Ammon's horn (tissue), 1 donor: Measurements from ENCODE around the gene MEGF8.
A peak's percentile ranks its signal among the peaks of the same experiment; 100 is the strongest.

Experiments used
- DNase-seq: peaks from one replicate; pipeline ENCODE4 v3.0.0-alpha.2; 2016; ENCODE audit warnings: low spot score

MEGF8 gene, protein sequence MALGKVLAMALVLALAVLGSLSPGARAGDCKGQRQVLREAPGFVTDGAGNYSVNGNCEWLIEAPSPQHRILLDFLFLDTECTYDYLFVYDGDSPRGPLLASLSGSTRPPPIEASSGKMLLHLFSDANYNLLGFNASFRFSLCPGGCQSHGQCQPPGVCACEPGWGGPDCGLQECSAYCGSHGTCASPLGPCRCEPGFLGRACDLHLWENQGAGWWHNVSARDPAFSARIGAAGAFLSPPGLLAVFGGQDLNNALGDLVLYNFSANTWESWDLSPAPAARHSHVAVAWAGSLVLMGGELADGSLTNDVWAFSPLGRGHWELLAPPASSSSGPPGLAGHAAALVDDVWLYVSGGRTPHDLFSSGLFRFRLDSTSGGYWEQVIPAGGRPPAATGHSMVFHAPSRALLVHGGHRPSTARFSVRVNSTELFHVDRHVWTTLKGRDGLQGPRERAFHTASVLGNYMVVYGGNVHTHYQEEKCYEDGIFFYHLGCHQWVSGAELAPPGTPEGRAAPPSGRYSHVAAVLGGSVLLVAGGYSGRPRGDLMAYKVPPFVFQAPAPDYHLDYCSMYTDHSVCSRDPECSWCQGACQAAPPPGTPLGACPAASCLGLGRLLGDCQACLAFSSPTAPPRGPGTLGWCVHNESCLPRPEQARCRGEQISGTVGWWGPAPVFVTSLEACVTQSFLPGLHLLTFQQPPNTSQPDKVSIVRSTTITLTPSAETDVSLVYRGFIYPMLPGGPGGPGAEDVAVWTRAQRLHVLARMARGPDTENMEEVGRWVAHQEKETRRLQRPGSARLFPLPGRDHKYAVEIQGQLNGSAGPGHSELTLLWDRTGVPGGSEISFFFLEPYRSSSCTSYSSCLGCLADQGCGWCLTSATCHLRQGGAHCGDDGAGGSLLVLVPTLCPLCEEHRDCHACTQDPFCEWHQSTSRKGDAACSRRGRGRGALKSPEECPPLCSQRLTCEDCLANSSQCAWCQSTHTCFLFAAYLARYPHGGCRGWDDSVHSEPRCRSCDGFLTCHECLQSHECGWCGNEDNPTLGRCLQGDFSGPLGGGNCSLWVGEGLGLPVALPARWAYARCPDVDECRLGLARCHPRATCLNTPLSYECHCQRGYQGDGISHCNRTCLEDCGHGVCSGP (N-terminal part only)

DNA sequence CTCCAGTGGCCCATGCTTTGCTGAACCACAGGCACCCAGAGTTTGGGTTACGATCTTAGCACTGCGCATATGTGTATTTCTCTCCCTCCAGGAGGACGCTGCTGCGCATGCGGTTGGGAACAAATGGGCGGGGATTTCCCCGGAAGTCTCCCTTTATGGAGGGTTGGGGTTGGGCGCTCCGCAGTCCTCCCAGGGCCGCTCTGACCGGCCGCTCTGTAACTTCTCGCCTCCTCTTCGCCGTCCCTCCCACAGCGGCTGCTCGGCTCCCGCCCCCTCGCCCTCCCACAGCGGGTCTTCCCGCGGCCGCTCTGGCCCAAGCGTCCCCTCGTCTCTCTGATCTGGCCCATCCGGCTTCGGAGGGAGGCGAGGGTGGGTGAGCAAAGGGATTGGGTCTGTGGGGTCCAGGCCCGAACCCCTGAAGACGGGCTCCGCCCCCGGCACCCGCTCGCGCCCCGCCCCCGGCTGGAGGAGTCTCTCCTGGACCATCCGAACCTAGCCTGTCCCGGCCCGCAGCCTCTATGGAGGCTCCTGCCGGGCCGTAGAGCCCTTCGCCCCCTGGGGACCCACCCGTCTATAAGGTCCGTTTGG lies at the start of gene MEGF8:
TSS of gene MEGF8 (plus strand) at position 328 of the 588 bp plus-strand sequence. CDS start 609 bp downstream, outside the sequence.
- DNase-seq: peak; percentile 98

DNA sequence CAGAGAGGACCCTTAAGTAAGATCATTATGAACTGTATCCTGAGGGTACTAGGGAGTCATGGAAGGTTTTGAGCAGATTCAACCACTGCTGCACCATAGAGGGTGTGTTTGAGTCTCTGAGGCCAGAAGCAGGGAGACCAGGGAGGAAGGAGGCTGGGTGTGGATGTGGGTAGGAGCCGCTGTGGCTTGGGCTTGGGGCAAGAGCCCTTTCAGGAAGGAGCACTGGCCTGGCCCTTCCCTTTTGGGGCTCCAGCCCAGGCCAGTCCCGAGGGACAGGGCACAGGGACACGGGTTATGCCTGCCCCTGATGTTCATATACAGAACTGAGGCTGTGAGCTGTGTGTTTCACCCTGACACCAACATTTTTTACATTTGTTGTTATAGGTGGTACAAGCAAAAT lies 49.2 kb upstream of the MEGF8 start:
- DNase-seq: peak; percentile 1

DNA sequence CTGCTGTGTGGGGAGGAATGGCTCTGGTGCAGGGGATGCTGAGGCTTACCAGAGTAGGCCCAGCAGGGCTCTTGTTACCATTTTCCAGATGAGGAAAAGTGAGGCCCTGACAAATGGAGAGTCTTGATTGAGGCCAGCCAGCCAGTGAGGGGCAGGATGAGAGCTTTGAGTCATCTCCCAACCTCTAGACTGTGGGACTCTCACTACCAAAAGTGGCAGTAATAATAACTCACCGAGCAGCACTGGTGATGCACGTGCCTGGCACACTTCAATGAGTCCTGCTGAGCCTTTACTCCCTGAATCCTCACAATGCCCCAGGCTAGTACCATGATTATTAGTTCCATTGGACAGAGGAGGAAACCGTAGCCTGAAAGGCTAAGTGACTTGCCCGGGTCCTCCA lies 48.6 kb upstream of the MEGF8 start:
- DNase-seq: peak; percentile 0

DNA sequence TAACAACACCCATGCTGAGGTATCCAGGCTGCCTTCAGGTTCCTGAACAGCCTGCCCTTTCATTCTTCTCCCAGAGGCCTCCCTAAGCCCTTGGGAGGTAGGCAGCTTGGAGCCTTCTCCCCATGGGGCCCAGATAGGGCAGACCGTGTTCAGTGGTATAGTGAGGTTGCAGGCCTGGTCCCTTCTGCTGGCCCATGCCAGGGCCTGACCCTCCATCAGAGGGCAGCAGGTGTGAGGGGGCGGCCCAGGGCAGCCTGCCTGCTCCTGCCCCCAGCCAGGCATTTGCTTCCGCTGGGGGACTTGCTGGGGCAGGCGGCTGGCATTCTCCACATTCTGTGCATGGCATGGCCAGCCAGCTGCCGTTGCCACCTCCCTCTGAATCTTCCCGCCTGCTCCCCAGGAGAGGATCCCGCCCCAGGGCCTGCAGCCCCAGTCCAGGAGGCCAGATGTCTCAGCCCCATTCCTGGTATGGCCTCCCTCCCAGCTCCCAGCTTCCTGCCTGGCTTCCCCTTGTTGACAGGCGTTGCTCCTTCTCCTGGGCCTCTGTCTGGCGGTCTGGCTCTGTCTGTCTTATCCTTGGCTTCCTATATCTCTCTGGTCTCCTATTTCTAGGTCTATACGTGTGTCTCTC lies 47.5 kb upstream of the MEGF8 start:
- DNase-seq: peak; percentile 10

DNA sequence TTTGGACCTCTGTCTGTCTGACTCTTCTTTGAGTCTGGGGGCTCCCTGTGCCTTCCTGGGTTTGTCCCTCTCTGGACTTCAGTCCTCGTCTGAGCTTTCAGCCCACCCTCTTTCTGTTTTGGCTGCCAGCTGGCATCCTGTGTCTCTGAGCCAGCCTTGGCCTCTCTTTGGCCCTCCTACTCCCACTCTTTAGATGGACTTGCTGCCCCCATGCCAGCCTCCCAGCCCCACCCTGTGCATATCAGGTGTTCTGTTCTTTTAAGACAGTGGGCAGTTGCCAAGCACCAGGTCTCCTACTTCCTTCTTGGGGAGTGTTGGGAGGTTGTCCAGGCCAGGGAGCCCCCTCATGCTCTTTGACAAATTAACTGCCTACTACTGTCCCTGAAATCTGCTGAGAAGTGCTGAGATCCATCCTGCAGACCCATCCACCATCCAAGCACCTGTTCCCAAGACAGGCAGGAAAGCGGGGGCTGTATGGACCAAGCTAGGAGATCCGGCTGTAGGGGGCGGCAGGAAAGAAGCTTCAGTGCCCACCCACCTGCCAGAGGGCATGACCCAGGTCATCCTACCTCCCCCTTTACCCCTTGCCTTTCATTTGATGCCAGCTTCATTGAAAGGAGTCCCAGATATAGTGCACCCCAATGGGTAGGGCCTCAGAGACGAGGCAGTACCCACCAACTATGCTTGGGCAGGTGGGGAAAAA lies 46.8 kb upstream of the MEGF8 start:
- DNase-seq: peak; percentile 7

DNA sequence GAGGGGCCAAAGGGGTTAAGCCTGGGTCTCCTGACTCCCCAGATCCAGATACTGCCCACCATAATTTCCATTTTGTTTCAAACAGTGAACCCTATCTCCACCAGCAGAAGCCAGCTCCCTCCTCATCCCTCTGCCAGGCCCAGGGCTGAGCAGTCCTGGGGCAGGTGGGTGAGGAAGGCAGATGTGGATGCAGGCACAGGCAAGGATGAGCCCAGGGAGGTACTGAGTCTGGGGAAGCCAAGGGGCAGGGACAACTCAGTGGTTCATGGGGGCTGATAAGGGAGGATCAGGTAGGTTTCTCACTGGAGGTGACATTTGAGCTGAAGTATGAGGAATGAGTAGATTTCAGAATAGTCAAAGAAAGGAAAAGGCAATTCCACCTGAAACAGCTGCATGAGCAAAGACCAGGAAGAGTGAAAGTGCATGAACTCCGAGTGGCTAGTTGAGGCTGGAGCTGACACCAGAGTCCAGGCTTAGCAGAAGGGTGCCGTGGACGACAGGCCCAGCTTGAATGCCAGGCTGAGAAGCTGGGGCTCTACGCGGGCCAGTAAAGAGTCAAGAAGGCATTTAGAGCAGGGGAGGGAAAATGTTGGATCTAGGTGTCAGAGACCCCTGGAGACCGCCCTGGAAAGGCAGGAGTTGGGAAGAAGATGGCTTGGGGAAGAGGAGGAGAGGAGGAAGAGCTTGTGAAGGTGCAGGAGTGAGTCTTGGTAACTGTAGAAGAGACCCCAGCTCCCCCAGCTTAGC lies 46.1 kb upstream of the MEGF8 start:
- DNase-seq: no peak

DNA sequence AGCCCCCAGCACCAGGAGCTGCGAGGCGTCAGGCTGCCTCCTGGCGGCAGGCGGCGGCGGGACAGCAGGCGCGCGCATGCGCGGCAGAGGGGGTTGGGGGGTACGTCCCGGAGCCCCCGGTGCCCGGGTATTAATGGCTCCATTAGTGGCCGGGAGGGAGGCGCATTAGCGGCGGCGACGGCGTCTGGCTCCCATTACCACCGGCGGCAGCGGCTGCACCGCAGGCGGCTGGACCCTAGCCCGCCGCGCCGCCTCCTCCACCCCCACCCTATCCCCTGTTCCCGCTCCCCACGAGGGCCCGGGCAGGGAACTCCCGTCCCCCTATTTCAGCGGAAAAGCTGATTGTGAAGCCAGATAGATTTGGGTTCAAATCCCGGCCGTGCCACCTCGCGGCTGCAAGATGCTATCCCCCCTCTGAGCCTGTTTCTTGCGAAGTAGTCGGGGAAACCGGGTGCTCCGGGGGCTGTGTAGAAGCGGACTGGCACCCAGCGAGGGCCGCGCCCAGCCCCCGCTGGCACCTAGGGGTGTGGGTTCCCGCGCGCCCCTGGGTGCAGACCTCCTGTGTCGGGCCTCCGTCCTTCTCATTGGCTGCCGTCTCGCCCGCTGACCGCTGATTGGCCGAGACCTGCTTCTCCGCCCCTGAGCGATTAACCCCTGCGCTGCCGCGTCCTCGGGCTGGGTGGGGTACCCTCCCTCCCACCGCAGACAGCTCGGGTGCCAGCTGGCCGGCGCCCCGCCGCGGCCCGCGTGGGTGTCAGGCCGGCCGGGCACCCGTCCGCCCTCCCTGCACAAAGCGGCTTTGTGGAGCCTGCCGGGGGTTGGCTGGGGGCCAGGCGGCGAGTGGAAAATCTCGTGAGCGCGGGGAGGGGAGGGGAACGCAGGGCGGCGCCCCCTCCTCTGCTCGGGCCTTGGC lies 45.3 kb upstream of the MEGF8 start:
- DNase-seq: peak; percentile 97

DNA sequence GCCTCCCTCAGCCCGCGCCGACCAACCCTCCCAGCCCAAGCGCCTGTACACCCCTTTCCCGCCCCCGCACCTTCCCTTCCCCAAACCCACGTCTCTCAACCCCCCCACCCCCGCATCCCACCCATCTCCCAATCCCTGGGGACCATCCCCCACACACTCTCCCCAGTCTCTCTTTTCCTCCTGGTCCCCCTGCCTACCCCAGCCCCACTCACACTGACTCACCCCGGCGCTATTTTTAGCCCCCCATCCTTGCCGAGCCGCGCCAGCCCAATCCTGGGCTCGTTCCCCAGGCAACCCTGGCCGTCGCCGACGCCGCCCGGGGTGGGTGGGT lies 44.7 kb upstream of the MEGF8 start:
- DNase-seq: peak; percentile 66

DNA sequence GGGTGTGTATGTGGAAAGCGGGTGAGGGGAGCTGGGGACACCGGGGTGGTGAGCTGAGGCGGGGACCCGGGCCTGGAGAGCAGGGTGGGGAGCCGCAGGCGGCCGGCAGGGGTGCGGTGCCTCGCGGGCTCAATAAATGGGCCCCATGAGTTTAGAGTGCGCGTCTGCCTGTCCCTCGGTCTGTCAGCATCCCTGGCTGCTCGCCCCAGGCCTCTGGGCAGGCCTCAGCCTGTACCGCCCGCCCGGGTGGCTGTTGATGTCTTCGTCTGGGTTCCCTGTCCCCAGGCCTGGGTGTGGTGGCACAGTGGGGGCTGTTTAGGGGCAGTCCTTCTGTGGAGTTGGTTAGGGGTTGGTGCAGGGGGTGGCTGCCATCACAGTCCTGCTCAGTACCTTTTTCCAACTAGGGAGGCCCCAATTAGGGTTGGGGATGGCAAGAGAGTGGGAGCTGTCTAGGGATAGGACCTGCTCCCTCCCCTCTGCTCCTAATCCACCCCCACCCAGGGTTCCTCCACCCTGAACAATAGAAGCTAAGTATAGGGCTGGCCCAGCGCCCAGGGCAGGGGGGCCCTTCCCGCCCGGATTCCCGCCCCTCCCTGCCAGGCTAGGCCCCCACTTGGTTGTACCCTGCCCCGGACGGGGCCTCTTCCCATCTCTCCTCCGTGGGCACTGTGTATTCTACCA lies 44.1 kb upstream of the MEGF8 start:
- DNase-seq: peak; percentile 78

DNA sequence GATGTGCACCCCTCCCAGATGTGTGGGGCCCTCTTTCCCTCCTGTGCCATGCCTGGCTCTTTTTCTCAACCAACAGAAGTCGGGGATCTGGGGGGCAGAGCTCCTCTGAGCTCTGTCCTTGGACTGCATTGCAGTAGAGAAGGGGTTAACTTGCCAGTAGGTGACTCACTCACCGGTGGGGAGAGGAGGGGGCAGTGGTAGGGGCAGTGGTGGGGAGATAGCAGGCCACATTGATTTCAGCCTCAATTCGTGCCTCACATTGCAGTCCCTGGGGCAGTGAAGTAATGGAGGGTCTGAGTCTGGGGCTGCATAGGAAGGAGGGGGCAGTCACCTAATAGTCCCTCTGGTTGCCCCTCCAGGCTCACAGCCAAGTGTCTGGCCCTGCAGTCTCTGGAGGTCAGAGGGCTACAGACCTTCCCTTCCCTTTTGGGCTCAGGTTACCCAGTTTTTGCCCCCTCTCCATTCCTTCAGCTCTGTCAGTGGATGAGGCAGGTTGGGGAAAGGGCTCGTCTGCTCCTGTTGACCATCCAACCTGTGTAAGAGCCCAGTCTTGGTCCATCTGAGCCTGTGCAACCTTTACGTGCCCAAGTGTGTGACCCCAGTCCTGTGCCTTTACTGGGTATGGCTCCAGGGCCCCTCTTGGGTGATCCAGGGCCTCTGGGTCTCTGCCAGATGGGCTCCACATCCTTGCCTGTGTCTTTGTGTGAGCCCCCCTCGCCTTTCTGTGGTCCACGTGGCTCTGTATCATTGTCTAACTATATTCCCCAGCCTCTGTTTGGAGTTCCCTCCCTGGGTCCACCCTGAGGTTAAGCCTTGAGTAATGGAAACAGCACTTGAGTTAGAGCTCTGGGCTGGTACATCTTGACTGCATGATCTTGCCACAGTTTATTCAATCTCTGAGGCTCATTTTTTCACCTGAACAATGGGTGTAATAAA lies 43.3 kb upstream of the MEGF8 start:
- DNase-seq: peak; percentile 18

DNA sequence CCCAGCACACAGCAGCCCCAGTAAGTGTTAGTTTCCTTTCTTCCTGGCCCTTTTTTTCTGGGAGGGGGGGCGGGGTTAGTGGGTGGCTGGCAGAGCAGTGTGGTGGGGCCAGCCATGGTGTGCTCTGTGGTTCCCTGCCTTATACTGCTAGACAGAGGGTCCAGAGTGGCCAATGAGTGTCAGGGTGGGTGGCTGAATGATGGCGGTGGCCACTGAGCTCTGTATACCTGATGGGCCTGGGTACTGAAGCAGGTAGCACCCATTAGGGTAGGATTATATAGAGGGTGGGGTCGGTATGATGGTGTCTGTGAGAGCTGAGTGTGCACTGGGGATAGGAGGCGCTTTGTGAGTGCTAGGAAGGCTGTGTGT lies 42.6 kb upstream of the MEGF8 start:
- no peak for DNase-seq

DNA sequence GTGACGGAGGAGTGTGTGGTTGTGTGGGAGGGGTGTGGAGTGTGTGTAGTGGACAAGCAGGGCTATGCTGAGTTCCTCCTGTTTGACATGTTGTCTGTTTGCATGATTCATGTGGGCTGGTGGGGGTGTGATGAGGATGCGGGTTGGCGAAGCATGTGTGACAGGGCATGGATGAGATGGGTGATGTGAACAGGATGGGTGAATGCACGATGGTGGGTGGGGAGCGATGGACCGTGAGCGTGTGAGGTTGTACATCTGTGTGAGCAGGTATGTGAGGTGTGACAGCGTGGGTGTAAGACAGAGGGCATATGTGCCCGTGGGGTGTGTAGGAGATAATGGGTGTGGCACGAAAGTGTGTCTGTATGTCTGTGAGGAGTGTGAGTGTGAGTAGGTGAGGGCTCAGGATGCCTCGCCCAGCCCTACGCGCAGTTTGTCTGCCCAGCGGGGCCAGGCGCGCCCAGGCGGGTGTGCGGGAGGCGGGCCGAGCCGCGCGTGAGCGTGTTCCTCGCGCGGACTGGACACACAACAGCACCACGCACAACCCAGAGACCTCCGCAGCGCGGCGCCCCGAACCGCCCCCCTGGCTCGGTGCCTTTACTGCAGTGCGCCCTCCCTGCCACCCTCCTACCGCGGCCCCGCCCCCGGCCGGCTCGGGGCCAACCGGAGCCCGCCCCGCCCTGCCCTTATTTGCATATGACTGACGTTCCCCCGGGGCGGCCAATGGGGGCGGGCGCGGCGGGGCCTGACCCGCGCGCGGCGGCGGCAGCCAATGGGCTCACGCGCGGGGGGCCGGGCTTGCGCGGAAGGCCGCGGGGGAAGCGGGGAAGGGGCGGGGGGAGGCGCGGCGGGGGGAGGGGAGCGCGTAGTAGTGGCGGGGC lies 42.0 kb upstream of the MEGF8 start:
- DNase-seq: peak; percentile 95

DNA sequence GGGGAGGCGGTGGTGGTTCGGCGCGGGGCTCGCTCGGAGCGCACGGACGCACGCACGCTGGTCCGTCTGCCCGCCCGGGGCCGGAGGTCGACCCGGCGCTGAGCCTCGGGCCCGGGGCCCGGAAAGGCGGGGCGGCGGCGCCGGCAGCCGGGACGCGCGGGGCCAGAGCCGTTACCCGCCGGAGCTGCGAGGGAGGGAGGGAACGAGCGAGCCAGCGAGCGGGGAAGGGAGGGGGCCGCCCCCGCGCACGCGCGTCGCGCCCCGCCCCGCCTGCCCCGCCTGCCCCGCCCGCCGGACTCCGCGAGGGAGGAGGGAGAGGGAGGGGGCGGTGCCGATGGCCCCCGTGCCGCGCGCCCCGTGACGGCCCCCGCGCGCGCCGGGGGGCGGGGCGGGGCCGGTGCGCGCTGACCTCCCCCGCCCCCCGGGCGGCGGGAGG lies 41.4 kb upstream of the MEGF8 start:
- DNase-seq: peak; percentile 83

DNA sequence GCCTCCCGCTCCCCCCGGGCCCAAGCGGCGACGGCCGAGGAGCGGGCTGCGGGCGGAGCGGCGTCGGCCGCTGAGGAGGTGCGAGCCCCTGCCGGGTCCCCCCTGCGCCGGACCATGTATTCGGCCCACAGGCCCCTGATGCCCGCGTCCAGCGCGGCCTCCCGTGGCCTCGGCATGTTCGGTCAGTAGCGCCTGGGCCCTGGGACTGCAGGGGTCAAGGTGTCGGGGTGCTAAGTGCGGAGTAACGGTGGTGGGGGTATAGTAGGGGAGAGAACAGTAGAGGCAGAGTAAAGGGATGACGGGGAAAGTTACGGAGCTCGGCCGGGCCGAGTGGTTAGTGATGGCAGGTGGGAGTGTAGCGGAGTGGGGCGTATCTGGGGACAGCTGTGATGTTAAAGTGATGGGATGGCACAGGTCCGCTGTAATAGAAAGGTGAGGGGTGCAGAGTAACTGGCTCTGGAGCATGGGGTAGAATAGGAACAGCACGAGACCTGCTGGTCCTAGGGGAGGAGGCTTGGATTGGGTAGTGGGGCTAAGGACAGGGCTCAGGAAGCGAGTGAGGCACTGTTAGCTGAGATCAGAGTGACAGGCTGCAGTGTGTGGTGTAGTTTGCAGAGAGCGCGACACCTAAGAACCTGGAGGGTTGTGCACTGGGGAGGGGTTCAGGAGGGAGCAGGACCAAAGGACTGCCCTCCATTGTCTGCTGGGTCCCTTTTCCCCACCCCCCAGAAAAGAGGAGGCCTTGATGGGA lies 40.7 kb upstream of the MEGF8 start:
- no peak for DNase-seq

DNA sequence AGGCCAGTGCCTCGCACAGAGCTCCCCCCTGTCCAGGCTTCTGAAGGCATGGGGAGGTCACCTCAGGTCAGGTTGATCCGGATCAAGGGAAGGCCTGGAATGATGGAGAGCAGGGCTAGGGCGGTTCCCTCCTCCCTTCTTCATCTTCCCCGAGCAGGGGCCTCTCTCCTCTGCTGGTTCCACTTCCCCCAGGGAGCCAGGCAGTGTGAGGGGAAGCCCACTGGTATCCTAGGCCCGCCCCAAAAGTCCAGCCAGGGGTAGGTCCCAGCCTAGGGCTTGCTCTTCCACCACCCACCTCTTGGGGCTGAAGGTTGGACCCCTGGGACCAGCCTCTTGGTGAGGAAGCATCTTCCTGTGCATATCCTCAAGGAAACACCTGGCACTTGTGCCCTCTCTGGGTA lies 39.9 kb upstream of the MEGF8 start:
- no peak for DNase-seq

DNA sequence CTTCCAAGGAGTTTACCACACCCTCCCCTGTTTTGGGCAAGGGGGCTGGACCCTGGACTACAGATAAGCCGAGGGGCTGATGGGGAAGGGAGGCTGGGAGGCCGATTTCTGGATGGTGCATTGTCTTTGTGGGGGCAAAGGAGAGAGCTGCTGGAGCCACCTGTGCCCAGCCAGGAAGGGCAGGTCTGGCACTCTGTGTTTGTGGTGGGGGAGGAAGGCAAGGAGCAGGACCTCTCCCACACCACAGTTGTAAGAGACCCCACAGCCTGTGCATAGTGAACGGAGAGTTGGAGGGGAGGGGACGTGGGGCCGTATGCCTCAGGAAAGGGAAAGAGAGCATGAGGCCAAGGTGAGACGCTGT lies 39.5 kb upstream of the MEGF8 start:
- no peak for DNase-seq
